GM19397 (cell line): ENCODE data around the gene PRPF19.

Source experiments
- ATAC-seq: cut with Tn5 transposase; IDR thresholded peaks from one replicate; pipeline ENCODE4 v1.9.1; 2021; ENCODE audit warnings: mild to moderate bottlenecking, moderate library complexity; ENCODE audit not compliant: unreplicated experiment

The PRPF19 gene

DNA sequence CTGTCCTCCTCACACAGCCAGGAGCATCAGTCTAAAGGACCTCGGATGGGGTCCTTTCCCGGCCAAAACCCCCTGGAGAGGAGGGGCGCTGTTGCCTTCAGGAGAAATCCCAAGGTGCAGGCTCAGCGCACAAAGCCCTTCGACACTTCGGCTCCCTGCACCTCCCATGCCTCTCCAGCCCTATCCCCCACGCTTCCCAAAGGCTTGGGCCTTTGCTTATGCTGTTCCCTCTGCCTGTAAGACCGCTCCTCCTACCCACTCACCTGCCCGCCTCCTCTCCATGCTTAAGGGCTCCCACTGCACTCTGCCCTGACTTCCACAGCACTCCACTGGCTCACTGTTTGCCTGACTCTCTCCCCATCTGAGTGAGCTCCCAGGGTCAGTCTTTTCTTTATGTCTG lies 32.1 kb upstream of the PRPF19 start:
- no peak for ATAC-seq

DNA sequence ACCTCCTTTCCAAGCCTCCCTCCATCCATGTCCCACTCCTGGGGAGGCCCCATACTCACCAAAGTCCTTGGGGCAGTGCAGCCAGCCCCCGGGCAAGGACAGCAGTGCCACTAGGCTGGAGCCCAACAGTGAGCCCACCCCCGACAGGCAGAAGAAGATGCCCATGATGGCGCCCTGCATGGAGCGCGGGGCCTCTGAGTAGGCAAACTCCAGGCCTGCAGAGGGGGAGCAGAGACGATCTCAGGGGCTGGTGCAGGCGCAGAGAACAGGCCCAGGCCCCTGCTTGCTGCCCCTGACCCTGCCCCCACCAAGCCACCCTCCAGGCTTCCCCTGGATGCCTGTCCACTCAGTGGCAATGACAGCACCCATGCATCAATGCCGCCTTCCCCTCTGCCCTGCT lies 31.4 kb upstream of the PRPF19 start:
- no peak for ATAC-seq

DNA sequence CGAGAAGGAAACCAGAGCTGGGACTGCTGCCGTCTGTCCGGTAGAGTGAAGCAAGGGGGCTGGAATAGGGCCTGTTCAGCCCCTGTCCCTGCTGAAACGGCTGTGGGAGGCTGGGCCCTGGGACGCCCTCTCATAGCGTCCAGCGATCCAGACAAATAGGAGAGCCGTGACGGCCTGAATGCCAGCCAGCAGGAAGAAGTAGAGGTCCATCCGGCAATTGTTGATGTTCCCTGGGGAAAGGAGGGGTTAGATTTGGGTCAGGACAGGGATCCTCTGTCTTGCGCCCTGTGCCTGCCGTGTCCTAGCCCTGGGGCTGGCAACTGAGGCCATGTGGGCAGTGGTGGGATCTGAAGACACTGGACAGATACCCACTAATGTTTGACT lies 30.8 kb upstream of the PRPF19 start:
- no peak for ATAC-seq

DNA sequence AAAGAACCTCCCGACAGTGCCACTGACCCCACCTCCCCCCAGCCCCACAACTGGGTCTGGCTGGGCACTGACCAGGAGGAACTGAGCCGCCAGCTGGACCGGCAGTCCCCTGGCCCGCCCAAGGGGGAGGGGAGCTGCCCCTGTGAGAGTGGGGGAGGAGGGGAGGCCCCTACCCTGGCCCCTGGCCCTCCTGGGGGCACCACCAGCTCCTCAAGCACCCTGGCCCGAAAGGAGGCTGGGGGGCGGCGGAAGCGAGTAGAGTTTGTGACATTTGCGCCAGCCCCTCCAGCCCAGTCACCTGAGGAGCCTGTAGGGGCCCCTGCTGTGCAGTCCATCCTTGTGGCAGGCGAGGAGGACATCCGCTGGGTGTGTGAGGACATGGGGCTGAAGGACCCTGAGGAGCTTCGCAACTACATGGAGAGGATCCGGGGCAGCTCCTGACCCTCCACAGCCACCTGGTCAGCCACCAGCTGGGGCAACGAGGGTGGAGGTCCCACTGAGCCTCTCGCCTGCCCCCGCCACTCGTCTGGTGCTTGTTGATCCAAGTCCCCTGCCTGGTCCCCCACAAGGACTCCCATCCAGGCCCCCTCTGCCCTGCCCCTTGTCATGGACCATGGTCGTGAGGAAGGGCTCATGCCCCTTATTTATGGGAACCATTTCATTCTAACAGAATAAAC lies 30.2 kb upstream of the PRPF19 start:
- no peak for ATAC-seq

DNA sequence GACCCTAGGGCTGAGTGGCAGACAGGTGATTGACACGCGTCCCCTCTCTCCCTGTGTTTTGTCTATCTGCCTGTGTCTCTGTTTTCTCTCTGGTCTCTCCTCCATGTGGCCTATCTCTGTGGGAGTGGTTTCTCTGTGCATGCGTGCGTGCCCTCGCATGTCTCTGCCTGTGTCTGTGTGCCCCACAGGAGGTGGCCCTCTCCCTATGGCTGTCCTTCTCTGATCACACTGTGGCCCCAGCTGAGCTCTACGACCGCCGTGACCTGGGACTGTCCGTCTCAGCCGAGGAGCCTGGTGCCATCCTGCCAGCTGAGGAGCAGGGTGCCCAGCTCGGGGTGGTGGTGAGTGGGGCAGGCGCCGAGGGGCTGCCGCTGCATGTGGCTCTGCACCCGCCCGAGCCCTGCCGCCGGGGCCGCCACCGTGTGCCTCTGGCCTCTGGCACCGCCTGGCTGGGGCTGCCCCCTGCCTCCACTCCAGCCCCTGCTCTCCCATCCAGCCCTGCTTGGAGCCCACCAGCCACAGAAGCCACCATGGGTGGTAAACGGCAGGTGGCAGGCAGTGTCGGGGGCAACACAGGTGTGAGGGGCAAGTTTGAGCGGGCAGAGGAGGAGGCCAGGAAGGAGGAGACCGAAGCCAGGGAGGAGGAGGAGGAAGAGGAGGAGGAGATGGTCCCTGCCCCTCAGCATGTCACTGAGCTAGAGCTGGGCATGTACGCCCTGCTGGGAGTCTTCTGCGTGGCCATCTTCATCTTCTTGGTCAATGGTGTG lies 29.5 kb upstream of the PRPF19 start:
- ATAC-seq: no peak

DNA sequence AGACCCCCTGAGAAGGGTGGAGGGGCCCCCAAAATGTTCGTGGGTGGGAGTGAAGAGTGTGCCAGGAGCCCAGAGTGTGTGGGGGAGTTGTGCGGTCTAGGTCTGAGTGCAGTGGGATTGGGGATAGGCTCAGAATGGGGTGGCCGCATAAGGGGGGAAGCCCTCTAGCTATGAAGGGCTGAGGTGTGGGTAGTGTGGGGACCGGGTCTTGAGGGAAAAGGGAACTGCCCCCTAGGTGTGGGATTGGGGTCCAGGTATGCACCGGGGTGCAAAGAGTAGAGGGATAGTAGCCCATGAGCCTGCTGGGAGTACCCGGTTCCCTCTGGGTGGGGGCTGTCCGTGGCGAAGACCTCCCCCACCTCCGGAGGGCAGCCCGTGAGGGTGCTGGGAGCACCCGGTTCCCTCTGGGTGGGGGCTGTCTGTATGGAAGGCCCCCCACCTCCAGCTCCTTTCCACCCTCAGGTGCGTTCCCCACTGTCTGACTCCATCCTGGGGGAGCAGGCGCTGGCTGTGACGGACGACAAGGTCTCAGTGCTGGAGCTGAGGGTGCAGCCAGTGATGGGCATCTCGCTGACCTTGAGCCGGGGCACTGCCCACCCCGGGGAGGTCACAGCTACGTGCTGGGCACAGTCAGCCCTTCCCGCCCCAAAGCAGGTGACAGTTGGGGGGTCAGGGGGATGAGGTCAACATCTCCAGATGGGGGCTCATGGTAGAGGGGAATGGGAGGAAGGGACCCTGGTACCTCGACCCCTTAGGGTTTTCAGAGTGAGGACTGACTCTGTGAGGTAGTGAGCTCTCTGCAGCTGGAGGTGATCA lies 28.6 kb upstream of the PRPF19 start:
- ATAC-seq: no peak

DNA sequence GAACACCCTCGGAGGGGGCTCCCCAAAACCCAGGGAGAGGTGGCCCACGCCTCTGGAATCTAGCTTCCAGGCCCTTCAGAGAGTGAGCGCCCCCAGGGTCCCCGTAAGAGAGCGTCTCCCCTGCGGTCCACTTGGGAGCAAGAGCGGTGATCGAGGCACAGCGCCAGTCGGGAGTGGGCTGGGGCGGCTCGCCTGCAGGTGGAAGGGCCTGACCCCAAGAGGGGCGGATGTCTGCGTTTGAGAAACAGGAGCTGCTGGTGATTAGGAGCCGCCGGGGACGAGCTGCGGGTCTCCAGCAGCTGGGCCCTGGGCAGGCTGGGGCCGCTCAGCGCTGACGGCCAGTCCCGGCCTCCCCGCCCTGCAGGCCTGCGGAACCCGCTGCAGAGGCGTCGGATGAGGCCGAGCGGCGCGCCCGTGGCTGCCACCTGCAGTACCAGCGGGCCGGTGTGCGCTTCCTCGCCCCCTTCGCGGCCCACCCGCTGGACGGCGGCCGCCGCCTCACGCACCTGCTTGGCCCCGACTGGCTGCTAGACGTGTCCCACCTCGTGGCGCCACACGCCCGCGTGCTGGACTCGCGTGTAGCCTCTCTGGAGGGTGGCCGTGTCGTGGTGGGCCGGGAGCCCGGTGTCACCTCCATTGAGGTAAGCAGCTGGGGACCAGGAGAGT lies 27.9 kb upstream of the PRPF19 start:
- no peak for ATAC-seq

DNA sequence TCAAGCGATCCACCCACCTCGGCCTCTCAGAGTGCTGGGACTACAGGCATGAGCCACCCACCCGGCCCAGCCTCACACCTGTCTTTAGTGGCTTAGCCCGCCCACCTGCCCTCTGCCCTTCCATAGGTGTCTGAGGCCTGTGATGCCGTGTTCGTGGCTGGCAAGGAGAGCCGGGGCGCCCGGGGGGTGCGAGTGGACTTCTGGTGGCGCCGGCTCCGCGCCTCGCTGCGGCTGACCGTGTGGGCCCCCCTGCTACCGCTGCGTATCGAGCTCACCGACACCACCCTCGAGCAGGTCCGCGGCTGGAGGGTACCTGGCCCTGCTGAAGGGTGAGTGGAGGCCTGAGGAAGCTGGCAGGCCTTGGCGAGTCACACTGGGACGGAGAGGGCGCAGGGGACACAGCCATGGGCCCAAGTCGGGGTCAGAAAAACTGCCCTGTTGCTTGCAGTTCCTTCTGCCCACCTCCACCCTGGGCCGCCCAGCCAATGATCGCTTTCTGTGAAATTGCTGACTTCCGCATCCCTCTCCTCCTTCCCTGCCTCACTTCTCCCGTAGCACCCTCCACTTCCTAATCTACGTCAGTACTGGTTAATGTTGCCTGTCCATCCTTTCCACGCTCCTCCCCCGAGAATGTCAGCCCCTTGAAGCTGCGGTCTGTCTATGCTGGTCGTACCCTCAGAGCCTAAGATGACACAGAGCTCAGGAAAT lies 27.2 kb upstream of the PRPF19 start:
- ATAC-seq: no peak

DNA sequence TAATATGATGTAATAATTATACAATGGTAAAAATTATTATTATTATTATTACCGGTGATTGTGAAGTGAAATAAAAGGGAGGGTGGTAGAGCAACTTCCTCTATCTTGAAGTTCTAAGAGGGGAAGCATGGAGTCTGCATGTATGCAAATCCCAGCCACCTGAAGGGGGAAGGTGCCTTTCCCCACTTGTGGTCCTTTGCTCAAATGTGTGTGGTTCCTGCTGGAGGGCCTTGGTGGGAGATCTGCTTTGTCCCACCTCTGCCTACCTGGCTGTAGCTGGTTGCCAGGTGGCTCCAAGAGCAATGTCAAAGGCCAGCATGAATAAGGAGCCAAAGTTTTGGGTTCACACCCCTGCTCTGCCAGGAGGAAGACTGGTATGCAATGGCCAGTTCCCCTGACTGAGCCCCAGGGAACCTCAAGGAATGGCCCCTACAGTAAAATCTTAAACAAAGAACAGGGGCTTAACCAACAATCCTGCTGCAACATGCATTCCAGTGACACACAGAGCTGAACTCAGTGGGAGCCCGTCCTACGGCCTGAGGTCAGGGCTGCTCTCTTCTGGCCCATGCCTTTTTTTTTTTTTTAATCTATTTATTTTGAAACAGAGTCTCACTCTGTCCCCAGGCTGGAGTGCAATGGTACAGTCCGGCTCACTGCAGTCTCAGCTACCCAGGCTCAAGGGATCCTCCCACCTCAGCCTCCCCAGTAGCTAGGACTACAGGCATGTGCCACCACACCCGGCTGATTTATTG lies 26.4 kb upstream of the PRPF19 start:
- no peak for ATAC-seq

DNA sequence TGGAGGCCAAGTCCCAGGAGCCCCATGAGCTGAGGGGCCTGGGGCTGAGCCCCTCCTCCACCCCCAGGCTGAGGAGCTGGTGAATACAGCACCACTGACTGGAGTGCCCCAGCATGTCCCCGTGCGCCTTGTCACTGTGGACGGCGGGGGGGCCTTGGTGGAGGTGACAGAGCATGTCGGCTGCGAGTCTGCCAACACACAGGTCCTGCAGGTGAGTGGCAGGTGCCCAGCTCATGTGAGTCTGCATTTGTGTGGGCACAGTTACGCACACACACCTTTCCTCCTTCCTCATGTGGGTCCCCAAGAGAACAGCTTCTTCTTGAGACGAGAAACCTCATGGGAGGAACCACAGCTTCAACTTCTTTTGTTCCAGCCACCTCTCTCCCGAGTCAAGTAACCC lies 25.5 kb upstream of the PRPF19 start:
- no peak for ATAC-seq

DNA sequence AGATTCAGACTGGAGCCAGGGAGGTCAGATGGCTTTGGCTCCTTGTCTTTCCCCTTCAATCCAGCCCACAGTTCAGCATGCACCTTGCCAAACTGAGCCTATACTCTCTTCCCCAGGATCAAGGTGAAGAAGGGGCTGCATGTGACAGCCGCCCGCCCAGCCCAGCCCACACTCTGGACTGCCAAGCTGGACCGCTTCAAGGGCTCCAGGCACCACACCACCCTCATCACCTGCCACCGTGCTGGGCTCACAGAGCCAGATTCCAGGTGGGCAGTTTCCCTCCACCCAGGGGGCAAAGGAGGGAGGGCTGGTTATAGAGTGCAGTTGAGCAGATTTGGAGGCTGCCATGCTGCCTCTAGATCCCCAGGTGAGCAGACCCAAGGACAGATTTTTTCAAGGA lies 24.0 kb upstream of the PRPF19 start:
- ATAC-seq: no peak

DNA sequence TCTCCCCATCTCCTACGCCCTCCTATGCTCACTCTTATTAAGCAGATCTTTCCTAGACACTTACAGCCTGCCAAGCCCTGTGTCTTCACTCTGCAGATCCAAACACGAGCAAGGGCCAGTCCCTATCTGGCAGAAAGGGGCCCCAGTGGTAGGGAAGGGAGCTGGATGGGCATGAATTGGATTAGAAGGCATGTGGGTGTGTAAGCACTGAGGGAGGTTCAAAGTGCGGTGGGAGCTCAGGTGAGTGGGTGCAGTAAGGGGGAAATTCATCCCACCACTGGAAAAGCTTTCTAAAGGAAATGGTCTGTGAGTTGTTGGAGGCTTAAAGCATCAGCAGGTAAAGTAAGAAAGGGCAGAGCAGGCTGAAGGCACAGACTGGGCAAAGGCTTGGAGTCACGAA lies 23.4 kb upstream of the PRPF19 start:
- no peak for ATAC-seq

DNA sequence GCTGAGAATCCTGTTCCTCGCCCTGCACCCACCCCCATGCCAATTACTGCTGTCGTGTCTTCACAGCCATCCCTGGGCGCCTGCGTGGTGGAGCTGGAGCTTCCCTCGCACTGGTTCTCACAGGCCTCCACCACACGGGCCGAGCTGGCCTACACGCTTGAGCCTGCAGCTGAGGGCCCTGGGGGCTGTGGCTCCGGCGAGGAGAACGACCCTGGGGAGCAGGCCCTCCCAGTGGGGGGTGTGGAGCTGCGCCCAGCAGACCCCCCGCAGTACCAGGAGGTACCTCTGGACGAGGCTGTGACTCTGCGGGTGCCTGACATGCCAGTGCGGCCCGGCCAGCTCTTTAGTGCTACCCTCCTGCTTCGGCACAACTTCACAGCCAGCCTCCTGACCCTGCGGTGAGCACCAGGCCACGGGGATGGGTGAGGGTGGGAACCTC lies 22.2 kb upstream of the PRPF19 start:
- ATAC-seq: no peak

DNA sequence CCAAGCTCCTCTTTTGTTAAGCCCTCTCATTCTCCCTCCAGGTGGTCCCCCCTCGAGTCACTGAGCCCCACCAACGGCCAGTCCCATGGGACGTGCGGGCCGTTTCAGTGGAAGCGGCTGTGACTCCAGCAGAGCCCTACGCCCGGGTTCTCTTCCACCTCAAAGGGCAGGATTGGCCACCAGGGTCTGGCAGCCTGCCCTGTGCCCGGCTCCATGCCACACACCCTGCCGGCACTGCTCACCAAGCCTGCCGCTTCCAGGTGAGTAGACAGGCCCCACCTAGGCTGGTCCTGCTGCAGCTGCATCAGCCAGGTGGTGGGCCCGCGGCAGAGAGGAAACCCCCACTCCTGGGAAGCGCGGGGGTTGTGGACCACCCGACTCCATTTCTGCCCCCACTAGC lies 21.2 kb upstream of the PRPF19 start:
- ATAC-seq: no peak

DNA sequence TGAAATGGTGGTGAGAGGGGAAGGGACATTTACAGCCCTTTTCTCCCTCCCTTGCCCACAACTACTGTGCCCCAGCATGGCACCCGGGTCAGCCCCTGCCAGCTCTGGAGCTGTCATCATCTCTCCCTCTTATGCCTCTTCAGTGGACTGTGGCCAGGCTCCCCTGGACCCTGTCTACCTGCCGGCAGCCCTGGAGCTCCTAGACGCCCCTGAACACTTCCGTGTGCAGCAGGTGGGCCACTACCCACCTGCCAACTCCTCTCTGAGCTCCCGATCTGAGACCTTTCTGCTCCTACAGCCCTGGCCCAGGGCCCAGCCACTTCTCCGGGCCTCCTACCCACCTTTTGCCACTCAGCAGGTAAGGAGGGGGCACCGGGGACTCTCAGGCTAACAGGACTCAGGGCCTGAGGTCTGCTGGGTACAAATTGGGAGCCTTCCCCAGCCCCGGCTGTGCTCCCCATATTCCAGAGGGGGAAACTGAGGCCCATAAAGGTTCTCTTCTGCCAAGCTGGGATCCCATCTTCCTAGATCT lies 20.7 kb upstream of the PRPF19 start:
- no peak for ATAC-seq

DNA sequence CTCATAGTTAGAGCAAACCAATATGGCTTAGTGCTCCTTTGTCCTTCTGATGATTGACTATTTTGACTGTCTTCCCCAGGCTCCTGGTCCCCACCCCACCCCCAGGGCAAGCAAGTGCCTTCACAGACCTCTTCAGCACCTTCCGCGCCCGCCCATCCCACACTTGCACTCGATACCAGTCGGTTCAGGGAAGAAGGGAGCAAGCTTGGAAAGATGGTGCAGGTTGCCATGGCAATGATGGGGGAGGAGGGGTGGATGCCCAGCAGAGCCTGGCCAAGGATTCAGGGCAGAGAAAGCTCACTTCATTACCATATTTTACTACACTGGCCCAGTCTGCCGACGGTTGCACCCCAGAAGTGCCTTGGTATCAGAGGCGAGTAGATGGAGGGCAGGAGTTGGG lies 20.1 kb upstream of the PRPF19 start:
- no peak for ATAC-seq

DNA sequence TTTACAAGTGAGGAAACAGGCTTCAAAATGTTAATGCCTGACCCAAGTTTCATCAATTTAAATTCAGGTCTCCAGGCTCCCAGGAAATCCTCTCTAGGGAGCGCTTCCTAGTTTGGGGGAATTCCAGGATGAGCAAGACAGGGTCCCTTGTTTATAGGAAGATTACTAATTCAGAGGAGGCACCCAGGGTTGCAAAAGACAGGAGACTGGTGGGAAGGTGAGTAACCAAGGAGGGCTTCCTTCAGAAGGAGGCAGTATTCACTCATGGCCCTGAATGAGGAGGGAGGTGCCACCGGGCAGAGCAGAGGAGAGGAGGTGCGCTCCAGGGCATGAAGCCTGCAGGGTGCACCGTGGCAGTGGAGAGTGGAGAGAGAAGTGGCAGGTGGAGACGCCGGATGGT lies 19.5 kb upstream of the PRPF19 start:
- ATAC-seq: no peak

DNA sequence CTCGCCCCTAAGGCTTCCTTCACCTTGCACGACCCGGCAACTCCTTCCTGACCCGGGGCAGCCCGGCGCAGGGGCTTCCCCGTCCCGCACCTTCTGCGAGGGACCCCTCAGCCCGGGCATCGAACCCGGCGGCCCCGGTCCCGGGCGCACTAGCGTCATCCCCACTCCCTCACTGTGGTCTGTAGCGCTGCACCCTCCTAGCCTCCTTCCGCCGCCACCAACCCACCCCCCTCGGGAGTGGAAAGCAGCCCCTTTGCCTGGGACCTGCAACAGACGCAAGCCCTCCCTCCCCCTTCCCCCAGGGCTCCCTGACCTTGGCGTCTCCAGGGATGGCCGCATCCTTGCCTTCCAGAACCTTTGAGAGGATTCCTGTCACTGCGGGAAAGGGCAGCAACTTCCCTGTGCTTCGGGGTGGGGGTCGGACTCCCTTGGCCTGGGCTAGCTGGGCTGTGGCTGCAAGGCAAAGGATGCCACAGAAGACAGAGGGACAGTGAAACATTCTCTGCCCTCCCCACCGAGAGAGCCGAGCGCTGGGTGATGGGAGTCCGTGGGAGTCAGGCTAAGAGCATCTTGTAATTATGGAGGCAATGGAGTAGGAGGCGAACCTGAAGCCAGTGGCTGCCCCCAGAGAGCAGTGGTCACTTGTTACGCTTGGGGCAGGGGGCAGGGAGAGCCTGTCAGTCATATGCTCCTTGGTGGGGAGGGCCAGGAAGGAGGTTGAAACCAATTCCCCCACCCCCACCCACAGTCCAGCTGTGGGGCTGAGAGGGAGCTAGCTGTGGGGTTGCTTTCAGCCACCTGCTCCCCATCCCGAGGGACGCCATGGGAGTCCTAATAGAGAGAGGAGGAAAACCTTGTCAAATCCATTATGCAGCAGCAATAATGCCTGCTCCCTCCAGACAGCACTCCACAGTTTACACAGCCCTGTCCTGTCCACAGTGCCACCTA lies 18.8 kb upstream of the PRPF19 start:
- peak; percentile 12 for ATAC-seq
